ENCODE results near the gene CD79B.

Gene CD79B

GRCh38 chr17:63963123-63963522 is 31.0 kb upstream of the CD79B start:
- Histone ChIP-seq H3K27ac (ENCODE audit: low read length) (no peak overlapping the region), H3K4me3 (ENCODE audit: low read length) (no peak overlapping the region), H3K9me3 (ENCODE audit: control insufficient read depth, low read depth, low read length) (no peaks in the 10 kb centered on the region), H3K9ac (ENCODE audit: low read length) (no peak overlapping the region), H3K27me3 (ENCODE audit: control insufficient read depth, insufficient read depth, low read length) (no peaks in the 10 kb centered on the region), H3K4me1 (ENCODE audit: control insufficient read depth, low read depth, low read length) (peaks cover 18% of the 10 kb centered on the region), H3K36me3 (ENCODE audit: control insufficient read depth, low read depth, low read length) (no peaks in the 10 kb centered on the region)

DNA sequence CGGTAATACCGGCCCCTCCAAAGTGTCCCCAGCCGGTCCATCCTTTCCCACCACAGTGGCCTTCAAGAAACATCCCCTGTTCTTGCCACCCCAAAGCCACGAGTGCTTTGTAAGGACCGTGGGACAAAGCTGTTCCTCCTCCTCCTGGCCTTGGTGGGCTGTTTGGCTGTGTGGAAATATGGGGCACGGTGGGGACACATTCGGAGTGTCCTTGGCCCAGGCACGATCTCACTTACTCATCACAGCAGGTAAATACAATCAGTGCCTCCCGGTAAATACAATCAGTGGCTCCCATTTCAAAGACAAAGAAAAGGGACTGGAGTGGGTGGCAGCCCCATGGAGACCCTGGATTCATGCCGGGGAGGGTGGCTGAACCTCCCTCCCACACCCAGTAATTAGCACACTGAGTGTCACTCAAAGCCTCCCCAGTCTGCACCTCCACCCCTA is 30.2 kb upstream of the CD79B start:
- Histone ChIP-seq H3K27ac (ENCODE audit: low read length) (no peak overlapping the region), H3K4me3 (ENCODE audit: low read length) (peak overlapping the region; percentile 9), H3K36me3 (ENCODE audit: control insufficient read depth, low read depth, low read length) (no peaks in the 10 kb centered on the region), H3K9ac (ENCODE audit: low read length) (no peak overlapping the region), H3K4me1 (ENCODE audit: control insufficient read depth, low read depth, low read length) (peaks cover 18% of the 10 kb centered on the region), H3K27me3 (ENCODE audit: control insufficient read depth, insufficient read depth, low read length) (no peaks in the 10 kb centered on the region), H3K9me3 (ENCODE audit: control insufficient read depth, low read depth, low read length) (no peaks in the 10 kb centered on the region)

GRCh38 chr17:63961355-63962212 is 29.5 kb upstream of the CD79B start:
- H3K27me3 ChIP-seq (ENCODE audit: control insufficient read depth, insufficient read depth, low read length), result no peaks in the 10 kb centered on the region
- H3K4me1 ChIP-seq (ENCODE audit: control insufficient read depth, low read depth, low read length), result peaks cover 18% of the 10 kb centered on the region
- H3K36me3 ChIP-seq (ENCODE audit: control insufficient read depth, low read depth, low read length), result no peaks in the 10 kb centered on the region
- H3K9me3 ChIP-seq (ENCODE audit: control insufficient read depth, low read depth, low read length), result no peaks in the 10 kb centered on the region
- H3K9ac ChIP-seq (ENCODE audit: low read length), result peak overlapping the region; percentile 74
- H3K4me3 ChIP-seq (ENCODE audit: low read length), result peak overlapping the region; percentile 81
- H3K27ac ChIP-seq (ENCODE audit: low read length), result peak overlapping the region; percentile 54

DNA sequence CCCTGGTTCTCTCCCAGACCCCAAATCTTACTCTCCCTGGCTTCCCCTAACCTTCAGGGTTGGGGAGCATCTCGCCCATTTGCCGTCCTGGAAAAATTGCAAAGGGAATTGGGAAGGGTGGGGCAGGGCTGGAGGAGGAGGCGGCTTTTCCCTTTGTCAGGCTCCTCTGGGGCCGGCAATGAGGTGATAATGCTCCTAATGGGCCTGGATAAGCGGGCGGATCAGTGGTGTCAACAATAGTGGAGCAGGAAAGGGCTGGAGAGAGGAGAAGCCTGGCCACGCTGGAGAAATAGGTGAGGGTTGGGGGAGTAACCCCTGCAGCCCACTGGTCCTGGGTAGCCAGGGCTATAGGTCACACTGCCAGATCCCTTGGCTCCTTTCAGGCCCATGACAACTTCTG is 28.3 kb upstream of the CD79B start:
- Histone ChIP-seq H3K27me3 (ENCODE audit: control insufficient read depth, insufficient read depth, low read length) (no peaks in the 10 kb centered on the region), H3K36me3 (ENCODE audit: control insufficient read depth, low read depth, low read length) (no peaks in the 10 kb centered on the region), H3K27ac (ENCODE audit: low read length) (no peak overlapping the region), H3K9me3 (ENCODE audit: control insufficient read depth, low read depth, low read length) (no peaks in the 10 kb centered on the region), H3K4me3 (ENCODE audit: low read length) (peak overlapping the region; percentile 81), H3K9ac (ENCODE audit: low read length) (peak overlapping the region; percentile 74), H3K4me1 (ENCODE audit: control insufficient read depth, low read depth, low read length) (peaks cover 18% of the 10 kb centered on the region)

DNA sequence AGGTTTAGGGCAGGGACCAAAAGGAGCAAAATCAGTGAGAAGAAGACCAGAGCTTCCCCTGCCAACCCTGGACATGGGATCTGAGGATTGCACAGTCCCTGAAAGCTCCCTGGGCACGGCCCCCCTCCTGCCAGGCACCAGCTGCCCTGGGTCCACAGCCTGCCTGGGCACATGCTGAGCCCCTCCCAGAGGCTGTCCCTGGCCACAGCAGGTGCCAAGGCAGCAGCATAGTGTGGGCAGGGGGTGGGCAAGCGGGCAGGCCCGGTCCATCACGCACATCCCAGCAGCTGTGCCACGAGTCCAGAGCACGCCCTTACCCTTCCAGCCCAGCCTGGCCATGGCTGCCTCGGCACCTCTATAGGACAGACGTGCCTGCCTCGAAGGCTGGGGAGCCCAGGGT is 27.9 kb upstream of the CD79B start:
- no peaks in the 10 kb centered on the region for H3K36me3 ChIP-seq (ENCODE audit: control insufficient read depth, low read depth, low read length)
- no peak overlapping the region for H3K9ac ChIP-seq (ENCODE audit: low read length)
- no peaks in the 10 kb centered on the region for H3K9me3 ChIP-seq (ENCODE audit: control insufficient read depth, low read depth, low read length)
- no peak overlapping the region for H3K27ac ChIP-seq (ENCODE audit: low read length)
- H3K4me1 ChIP-seq (ENCODE audit: control insufficient read depth, low read depth, low read length), result peaks cover 18% of the 10 kb centered on the region
- peak overlapping the region; percentile 81 for H3K4me3 ChIP-seq (ENCODE audit: low read length)
- no peaks in the 10 kb centered on the region for H3K27me3 ChIP-seq (ENCODE audit: control insufficient read depth, insufficient read depth, low read length)

- Histone ChIP-seq H3K27ac (ENCODE audit: low read length) (no peak overlapping the region), H3K36me3 (ENCODE audit: control insufficient read depth, low read depth, low read length) (no peaks in the 10 kb centered on the region), H3K9me3 (ENCODE audit: control insufficient read depth, low read depth, low read length) (no peaks in the 10 kb centered on the region), H3K9ac (ENCODE audit: low read length) (no peak overlapping the region), H3K4me1 (ENCODE audit: control insufficient read depth, low read depth, low read length) (peaks cover 9% of the 10 kb centered on the region), H3K4me3 (ENCODE audit: low read length) (no peak overlapping the region), H3K27me3 (ENCODE audit: control insufficient read depth, insufficient read depth, low read length) (no peaks in the 10 kb centered on the region)
Measured at GRCh38 chr17:63956296-63956920, 24.3 kb upstream of the CD79B start.

- Histone ChIP-seq H3K36me3 (ENCODE audit: control insufficient read depth, low read depth, low read length) (no peaks in the 10 kb centered on the region), H3K9me3 (ENCODE audit: control insufficient read depth, low read depth, low read length) (no peaks in the 10 kb centered on the region), H3K27me3 (ENCODE audit: control insufficient read depth, insufficient read depth, low read length) (no peaks in the 10 kb centered on the region), H3K4me3 (ENCODE audit: low read length) (no peak overlapping the region), H3K4me1 (ENCODE audit: control insufficient read depth, low read depth, low read length) (peaks cover 3% of the 10 kb centered on the region), H3K27ac (ENCODE audit: low read length) (no peak overlapping the region), H3K9ac (ENCODE audit: low read length) (no peak overlapping the region)
Measured at GRCh38 chr17:63955791-63956190, 23.7 kb upstream of the CD79B start.

- Histone ChIP-seq H3K9ac (ENCODE audit: low read length) (no peak overlapping the region), H3K4me1 (ENCODE audit: control insufficient read depth, low read depth, low read length) (no peaks in the 10 kb centered on the region), H3K4me3 (ENCODE audit: low read length) (no peak overlapping the region), H3K27ac (ENCODE audit: low read length) (no peak overlapping the region), H3K27me3 (ENCODE audit: control insufficient read depth, insufficient read depth, low read length) (no peaks in the 10 kb centered on the region), H3K9me3 (ENCODE audit: control insufficient read depth, low read depth, low read length) (no peaks in the 10 kb centered on the region), H3K36me3 (ENCODE audit: control insufficient read depth, low read depth, low read length) (no peaks in the 10 kb centered on the region)
Measured at GRCh38 chr17:63955232-63955631, 23.1 kb upstream of the CD79B start.

DNA sequence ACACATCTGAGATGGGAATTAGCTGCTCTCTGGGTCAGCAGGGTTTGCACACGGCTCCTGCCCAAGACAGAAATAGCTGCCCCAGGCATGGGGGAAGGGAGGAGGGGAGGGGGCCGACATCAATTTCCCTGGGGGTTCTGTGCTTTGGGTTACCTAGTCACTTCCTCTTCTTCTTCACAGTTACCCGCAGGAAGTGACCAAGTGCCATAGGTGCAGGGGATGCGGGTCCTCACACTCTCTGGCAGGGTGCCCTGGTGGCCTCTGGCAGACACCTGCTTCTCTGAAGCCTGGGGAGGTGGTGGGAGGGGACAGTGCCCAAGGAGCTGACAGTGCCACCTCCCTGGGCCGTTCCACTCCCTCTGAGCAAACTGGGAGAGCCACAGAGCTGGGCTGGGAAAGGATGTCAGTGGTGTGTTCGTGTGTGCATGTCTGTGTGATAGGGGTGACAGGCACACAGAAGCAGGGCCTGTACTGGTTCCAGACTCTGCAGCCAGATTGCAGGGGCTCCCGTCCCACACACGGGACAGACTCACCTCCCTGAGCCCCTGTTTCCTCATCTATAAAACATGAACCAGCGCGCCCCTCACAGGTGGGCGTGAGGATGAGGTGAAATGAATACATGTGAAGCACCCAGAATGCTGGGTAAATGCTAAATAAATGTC is 22.4 kb upstream of the CD79B start:
- Histone ChIP-seq H3K9me3 (ENCODE audit: control insufficient read depth, low read depth, low read length) (no peaks in the 10 kb centered on the region), H3K4me3 (ENCODE audit: low read length) (no peak overlapping the region), H3K27me3 (ENCODE audit: control insufficient read depth, insufficient read depth, low read length) (no peaks in the 10 kb centered on the region), H3K27ac (ENCODE audit: low read length) (no peak overlapping the region), H3K36me3 (ENCODE audit: control insufficient read depth, low read depth, low read length) (no peaks in the 10 kb centered on the region), H3K9ac (ENCODE audit: low read length) (no peak overlapping the region), H3K4me1 (ENCODE audit: control insufficient read depth, low read depth, low read length) (no peaks in the 10 kb centered on the region)

- H3K9ac ChIP-seq (ENCODE audit: low read length), result no peak overlapping the region
- no peaks in the 10 kb centered on the region for H3K4me1 ChIP-seq (ENCODE audit: control insufficient read depth, low read depth, low read length)
- no peak overlapping the region for H3K4me3 ChIP-seq (ENCODE audit: low read length)
- H3K9me3 ChIP-seq (ENCODE audit: control insufficient read depth, low read depth, low read length), result no peaks in the 10 kb centered on the region
- H3K27me3 ChIP-seq (ENCODE audit: control insufficient read depth, insufficient read depth, low read length), result no peaks in the 10 kb centered on the region
- no peaks in the 10 kb centered on the region for H3K36me3 ChIP-seq (ENCODE audit: control insufficient read depth, low read depth, low read length)
- no peak overlapping the region for H3K27ac ChIP-seq (ENCODE audit: low read length)
Measured at GRCh38 chr17:63950940-63951907, 19.1 kb upstream of the CD79B start.

Measured in iPS-18a (cell line).